GM18526 (cell line): Measurements from ENCODE around the gene GHR.

Experiments used
- POLR2A ChIP-seq: IDR thresholded peaks from 3 replicates; pipeline ENCODE4 v1.6.1; 2011; ENCODE audit not compliant: insufficient read length; ENCODE audit errors: extremely low read depth

The GHR gene

DNA sequence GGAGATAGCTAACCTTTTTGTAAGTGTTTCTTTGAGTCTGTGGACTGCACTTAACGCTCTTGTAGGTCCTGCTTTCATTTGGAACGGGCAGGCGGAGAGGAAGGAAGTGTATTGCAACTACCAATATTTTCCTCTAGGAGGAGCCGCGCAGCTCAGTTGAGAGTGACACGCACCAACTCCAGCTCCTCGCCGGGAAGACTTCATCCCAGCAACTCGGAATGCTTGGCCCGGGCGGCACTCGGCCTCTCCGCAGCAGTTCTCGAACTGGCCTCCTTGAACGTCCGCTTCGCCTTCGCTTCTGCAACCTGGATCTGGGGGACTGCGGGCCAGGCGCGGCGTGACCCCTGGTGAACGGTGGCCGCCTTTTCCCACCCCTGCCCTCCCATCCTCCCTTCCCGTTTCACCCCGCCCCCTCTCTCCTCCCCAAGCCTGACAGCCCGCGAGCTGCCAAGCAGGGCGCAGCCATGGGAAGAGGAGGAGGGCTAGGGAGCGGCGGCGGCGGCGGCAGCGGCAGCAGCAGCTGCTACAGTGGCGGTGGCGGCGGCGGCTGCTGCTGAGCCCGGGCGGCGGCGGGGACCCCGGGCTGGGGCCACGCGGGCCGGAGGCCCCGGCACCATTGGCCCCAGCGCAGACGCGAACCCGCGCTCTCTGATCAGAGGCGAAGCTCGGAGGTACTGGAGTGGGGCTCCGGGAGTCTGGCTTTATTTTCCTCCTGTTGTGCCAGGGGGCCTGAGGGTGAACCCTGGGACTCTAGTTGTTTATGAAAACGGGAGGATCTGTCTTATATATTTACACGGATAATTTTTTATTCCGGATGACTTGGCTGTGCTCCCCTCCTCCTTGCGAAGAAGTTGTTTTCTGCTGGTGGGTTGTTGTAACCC, at the start of gene GHR:
Gene GHR (plus strand): TSS at position 155 of the 881 bp plus-strand sequence. CDS start 142,436 bp downstream, outside the sequence.
- no peak for TF ChIP-seq POLR2A

DNA sequence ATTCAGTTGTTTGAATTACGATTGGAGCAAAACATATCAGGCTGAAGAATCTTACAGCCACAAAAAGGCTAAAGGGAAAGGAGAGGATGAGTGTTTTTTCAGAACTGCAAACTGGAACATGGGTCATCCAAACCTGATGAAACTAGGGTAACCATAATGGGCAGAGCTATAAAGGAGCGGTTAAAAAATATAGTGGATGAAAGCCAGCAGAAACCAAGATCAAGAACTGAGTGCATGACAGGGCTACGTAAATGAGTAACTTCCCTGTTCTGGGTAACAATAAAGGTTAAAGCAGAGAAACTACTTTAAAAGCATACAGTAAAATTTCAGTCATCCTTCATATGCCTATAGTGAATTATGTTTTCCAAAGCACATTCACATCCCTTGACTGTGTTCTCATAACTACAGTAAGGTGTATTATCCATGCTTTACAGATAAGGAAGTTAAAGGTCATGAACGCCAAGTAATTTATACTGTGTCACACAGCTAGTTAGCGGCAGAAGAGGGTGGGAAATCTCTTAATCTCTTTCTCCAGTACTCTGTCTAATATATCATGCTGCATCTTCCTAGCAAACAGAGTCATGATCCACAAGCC, 48.5 kb upstream of the GHR start:
- TF ChIP-seq POLR2A = no peak

DNA sequence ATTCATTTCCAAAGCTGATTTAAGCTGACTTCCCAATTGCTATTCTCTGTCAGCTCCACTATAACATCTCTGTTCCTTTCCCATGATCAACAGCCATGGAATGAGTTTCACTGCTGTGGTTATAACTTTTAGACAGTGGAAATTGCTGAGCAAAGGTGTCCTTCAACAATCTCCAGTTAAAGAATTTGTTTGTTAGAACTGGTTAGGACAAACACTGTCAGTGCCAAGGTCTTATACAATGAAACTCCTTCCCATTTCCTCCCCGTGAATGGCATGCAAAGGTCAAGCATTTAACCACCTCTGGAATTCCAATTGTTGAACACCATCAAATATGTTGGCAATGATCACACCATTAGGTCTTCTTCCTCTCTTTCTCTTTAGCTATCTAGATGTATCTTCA, 45.7 kb upstream of the GHR start:
- TF ChIP-seq POLR2A = no peak

DNA sequence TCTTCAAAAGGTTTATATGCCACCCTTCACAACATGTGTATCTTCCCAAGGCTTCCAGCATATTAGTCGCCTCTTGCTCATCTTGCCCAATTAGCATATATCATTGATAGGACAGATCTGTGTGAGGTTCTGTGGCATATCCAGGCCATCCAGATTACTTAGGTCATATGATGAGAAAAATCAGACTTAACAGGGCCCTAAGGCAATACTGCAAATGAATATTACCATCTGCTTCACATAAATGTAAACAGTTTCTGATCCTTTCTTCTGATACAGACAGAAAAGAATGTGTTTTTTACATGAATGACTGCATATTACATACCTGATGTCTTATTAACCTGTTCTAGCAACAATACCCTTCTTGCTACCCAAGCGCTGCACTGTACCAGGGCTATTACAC, 41.3 kb upstream of the GHR start:
- TF ChIP-seq POLR2A = no peak

DNA sequence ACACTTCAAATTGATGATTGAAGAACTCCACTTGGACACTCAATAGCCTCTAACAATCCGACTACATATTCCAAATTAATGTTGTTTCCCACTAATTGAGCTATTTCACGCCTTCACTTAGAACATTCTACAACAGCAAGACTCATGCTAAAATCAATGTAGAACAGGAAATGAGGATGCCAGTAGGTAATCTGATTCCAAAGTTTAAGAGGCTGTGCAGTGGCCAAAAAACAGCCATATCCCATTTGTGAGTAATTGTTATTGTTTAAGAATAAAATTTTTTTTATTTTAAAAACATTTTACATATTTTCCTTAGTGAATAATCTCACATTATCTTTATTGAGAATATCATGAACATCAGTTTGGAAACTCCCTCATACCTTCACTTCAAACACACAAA, 35.7 kb upstream of the GHR start:
- TF ChIP-seq POLR2A = no peak

DNA sequence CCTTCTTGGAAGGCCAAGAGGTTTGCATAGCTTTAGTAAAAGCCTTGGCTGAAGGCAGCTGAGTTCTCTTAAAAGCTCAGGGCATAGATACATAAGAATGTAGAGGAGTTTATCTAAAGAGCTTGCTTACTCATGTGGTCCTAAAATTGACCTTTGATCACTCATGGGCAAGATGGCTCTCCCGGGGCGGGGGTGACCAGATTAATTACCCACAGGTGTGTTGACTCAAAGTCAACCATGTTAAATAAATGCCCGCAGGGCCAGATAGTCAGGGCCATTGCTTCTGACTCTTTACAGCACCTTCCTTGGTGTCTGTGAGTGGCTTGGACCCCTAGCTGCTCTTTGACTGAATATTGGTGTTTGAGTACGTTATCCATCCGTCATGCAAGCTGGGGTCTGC, 33.1 kb upstream of the GHR start:
- no peak for TF ChIP-seq POLR2A

DNA sequence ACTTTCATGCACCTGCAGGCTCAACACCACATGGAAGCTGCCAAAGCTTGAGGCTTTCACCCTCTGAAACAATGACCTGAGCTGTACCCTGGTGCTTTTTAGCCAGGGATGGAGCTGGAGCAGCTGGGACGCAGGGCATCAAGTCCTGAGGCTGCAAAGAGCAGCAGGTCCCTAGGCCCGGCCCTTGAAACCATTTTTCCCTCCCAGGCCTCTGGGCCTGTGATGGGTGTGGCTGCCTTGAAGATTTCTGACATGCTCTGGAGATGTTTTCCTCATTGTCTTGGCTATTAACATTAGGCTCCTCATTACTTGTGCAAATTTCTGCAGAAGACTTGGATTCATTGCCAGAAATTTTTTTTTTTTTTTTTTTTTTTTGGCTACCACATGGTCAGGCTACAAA, 30.3 kb upstream of the GHR start:
- TF ChIP-seq POLR2A = no peak

DNA sequence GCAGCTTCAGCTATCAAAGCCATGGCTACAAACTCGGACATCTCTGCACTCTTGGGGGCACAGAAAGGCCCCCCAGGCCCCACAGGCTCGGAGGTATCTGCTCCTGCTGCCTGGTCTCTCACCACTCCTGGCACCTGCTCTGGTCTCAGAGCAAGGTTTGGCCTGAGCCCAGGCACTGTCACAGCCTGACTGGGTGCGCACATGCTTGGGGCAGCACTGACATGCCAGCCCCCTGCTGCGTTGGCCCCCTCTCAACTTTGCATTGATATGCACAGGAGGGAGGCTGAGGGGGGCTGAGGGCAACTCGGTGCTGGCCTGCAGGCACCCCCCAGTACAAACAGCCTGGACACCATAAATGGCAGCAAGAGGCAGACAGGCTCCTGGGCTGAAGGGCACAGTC, 27.1 kb upstream of the GHR start:
- TF ChIP-seq POLR2A = no peak

DNA sequence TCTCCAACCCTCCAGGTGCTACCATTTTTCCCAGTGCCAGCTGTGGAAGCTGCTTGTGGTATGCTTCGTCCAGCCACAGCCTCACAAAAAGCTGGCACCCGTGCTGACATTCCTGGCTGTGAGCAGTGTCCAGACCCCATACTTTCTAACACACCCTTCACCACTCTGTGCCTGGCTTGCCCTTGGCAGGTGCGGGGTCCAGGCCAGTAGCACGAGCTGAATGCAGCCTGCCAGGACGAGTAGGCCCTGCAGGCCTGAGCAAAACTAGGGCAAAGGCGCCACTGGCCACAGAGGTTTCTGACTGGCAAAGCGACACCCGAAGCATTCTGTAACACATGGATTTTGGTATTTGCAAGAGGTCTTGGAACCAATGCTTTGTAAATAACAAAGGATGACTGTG, 26.0 kb upstream of the GHR start:
- no peak for TF ChIP-seq POLR2A

DNA sequence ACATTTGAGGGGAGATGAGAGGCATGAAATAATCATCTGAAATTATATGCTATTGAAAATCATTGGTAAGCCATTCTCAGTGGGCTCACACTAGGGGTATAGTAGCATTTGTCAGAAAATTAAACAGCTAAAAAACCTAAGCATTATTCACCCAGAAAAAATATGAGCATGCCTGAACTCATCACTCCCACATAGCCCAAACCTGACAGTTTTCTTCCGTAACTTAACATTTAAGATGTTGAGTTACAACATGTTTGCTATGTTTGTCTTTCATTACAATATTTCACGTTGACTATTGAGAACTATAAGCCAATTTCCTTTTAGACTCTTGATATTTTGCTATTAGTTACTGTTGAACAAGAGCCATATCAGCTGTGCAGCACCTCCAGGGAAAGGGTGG, 23.5 kb upstream of the GHR start:
- TF ChIP-seq POLR2A = no peak

DNA sequence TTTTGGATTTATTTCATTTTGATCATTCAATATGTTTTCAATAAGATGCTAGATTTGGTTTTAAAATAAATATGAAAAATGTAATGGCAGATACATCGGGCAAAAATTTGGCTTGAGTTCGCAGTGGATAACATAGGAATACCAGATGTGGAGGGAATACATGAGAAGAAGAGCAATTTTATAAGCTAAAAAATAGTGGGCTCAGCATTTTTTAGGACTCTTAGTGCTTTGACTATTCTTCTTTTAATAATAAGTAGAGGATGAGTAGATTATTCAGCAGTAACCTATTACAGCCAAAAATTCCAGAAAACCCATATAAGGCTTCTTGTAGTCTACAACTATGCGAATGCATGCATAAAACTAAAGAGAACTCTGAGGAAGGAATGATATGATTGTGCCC, 22.8 kb upstream of the GHR start:
- TF ChIP-seq POLR2A = no peak

DNA sequence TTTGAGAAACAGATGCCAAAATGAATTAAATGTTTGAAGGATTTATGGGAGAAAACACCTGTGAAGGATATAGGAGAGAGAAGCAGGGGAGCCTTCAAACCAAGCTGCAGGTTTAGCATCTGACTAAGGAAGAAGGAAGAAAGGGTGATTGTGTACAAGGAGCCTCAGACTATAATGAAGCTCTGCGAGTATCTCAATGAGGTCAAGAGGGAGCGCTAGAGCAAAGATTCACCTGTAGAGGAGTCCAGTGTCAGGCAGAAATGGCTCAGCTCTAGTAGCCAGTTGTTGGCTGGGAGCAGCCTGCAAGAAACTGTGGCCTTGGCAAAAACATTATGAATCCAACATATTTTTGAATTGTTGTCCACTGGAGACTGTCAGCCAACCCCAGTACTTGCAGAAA, 20.0 kb upstream of the GHR start:
- no peak for TF ChIP-seq POLR2A

DNA sequence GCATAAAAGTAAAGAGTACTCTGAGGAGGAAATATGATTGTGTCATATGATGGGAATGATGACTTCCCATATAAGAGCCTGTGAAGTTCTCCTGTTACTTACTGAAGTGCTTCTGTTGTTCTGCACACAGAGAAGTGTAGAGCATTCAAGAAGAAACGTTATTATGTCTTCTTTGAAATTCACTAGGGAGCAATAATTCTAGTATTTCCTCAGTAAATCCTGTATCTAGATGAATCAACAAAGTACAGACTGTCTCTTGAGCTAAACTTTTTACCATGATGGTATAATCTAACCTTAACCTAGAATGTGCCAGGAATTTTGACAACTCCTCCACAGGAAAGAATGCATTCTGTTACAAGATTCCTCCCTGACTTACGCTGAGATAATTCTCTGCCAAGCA, 18.9 kb upstream of the GHR start:
- no peak for TF ChIP-seq POLR2A

DNA sequence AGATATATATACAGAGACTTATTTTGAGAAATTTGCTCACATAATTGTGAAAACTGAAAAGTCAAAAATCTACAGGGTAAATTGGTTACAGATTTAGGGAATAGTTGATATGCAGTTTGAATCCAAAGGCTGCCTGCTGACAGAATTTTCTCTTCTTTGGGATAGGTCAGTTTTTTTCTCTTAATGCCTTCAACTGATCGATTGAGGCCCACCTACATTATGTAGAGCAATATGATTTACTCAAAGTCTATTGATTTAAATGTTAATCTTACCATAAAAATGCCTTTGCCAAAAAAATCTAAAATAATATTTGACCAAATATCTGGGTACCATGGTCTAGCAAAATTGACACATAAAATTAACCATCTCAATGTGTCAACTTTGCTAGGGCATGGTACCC, 3.9 kb upstream of the GHR start:
- no peak for TF ChIP-seq POLR2A

DNA sequence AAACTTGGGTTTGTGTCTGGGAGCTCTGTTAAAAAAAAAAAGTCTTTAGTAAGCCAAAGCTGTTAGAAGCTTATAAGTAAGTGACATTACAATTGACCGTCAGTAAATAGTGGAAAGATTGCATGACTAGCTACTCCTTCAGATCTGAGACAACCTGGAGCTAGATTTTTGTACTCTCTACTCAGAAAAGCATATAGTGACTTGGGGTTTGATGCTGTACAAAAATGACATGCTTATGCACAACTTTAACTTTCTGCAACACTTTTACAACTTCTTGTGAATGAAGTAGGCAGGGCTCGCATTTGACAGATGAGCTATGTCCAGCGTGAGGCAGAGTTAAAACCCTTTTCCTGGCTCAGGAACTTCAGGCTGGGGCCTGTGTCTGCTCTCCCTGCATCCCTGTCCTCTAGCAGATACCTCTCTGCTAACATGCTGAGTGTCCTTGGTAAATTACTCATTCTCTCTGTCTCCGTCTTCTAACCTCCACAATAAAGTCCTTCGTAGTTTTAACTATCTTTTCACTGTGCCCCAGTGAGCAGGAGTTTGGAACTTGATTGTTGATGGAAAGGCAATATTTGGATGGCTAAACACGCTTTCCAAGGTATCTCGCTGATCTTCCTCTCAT, 471 bp upstream of the GHR start:
- no peak for TF ChIP-seq POLR2A

DNA sequence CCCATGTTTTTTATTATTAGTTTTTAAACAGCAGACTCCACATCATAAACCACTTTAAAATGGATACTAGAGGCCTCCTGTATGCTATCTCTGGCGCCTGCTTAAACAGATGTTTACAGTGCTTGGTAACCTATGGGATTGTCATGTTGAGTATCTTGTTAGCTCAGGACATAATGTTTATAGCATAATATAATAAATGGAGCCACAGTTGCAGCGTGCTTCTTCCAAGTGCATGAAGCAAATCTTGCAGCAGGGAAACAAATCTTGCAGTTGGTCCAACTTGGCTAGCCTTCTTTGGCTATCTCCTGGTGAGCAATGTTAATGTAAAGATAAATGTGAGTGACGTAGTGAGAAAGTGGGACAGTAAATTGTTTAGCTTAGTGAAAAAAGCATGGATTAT, 2.8 kb downstream of the GHR start:
- no peak for TF ChIP-seq POLR2A

DNA sequence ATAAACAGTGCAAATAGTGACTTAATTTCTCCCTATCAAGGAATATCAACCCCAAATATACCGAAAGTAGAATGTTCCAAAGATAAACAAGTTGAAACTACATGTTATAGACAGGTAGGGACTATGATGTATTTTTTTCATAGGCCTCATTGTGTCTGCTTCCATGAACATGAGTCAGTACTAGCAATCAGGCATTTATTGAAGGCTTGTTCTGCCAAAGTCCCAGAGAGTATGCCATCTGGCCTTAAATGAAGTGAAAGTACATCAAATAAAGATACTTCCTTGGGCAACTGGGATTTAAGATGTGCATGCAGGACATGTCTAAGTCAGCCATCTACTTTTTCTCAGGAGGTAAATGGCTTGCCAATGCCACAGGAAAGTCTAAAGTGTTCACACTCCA, 6.5 kb downstream of the GHR start:
- TF ChIP-seq POLR2A = no peak
